HCT116 (cell line): ENCODE data around the gene FHIT.

Source experiments
- EZH2phosphoT487 ChIP-seq: fragments of 200-600 bp; IDR thresholded peaks from 2 replicates; pipeline ENCODE4 v1.6.1; 2018; ENCODE audit warnings: antibody characterized with exemption, borderline replicate concordance
- TF ChIP-seq, protein P1 (sequence below), 3 experiments: fragments of 200-600 bp in 1 of 3; sonication (generic) in 1 of 3; IDR thresholded peaks in 2 of 3; conservative IDR thresholded peaks in 1 of 3; 2 replicates each; pipeline ENCODE4 v1.5.1; 2012 to 2017; ENCODE audit warnings: low read depth in 2 of 3, low read length in 2 of 3, antibody characterized with exemption in 1 of 3, borderline replicate concordance in 1 of 3, control low read depth in 1 of 3, mild to moderate bottlenecking in 1 of 3, mixed read lengths in 1 of 3, mixed run types in 1 of 3, moderate library complexity in 1 of 3; ENCODE audit not compliant: insufficient read depth in 1 of 3

- TF ChIP-seq, protein P1, sequence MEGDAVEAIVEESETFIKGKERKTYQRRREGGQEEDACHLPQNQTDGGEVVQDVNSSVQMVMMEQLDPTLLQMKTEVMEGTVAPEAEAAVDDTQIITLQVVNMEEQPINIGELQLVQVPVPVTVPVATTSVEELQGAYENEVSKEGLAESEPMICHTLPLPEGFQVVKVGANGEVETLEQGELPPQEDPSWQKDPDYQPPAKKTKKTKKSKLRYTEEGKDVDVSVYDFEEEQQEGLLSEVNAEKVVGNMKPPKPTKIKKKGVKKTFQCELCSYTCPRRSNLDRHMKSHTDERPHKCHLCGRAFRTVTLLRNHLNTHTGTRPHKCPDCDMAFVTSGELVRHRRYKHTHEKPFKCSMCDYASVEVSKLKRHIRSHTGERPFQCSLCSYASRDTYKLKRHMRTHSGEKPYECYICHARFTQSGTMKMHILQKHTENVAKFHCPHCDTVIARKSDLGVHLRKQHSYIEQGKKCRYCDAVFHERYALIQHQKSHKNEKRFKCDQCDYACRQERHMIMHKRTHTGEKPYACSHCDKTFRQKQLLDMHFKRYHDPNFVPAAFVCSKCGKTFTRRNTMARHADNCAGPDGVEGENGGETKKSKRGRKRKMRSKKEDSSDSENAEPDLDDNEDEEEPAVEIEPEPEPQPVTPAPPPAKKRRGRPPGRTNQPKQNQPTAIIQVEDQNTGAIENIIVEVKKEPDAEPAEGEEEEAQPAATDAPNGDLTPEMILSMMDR (IDR thresholded peaks at IDR 0.05 in 2 of 3, conservative IDR thresholded peaks at IDR 0.05 in 1 of 3; ENCODE audit: borderline replicate concordance in 1 of 3, insufficient read depth in 1 of 3, low read depth in 2 of 3, low read length in 2 of 3): no peak
- TF ChIP-seq EZH2phosphoT487: no peak
Observed at GRCh38 chr3:60102154-60102553, 1149.1 kb downstream of the FHIT start.
